ENCODE results near the gene QRICH1.

QRICH1 gene

DNA sequence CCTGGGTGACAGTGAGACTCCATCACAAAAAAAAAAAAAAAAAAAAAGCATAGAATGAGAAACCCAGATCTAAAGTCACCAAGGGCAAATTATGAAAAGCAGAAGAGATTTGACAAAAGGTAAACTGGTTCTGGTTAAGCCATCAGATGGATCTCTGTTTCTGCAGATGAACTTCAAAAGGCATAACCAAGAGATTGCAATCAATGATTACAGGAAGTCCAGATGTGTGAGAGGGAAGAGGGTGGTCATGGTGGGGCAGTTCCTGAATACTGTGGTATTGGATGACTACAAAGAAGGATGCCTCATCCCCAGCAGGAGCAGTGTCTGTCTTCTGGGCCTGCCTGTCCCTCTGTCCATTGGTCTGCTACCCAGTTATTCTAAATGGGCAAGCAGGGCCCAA lies 100.0 kb downstream of the QRICH1 start:
- no peak for DNase-seq

DNA sequence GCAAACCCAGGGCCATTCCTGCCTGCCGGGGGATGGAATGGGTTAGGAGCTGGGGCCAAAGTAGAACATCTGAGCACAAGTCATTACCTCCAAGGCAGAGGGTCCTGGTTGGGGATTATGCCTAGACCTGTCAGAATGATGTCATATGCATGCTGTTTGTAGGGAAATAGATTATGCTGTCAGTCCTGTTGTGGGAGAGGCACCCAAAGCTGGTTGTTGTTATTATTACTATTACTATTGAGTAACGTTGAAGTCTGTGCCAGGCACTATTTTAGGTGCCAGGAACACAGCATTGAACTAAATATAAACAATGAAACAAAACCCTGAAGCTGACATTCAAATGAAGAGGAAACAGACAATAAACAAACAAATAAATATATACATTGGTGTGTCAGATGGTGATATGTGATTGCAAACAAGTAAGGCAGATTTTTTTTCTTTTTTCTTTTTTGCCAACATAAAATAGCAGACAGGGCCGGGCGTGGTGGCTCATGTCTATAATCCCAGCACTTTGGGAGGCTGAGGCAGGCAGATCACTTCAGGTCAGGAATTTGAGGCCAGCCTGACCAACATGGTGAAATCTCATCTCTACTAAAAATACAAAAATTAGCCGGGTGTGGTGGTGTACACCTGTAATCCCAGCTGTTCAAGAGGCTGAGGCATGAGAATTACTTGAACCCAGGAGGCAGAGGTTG lies 101.9 kb downstream of the QRICH1 start:
- no peak for DNase-seq

DNA sequence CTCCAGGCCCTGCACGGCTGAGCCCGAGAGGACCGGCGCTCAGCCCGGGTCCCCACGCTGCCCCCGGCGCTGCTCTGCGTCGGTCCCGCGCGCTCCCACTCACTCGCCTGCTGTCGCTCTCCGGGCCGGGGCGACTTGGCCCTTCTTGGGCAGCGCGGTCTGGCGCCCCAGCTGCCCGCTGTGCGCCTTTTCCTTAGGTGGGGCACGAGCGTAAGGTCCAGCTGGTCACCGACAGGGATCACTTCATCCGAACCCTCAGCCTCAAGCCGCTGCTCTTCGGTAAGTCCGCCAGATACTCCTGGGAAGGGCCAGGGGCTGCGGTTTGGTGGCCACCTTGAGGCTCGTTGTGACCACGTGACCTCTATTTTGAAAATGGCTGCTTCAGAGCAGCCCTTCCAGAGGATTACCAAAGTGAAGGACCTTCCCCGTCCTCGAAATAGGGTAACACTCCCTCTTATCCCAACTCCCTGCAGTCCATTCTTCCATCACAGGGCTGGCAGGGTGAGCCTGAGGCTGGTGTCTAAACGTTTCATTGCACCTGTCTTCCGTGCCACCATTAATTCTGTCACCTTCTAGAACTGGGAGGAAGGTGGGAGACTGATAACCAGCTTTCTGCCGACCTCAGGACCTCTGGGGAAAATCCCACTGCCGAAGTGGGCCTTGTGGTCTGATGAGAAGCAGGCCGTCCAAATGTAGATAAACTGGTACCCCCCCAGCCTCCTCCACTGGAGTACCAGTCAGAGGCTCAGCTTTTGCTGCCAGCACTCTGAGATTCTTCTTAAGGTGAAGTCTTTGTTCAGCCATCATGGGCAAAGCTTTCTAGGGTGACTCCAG lies 103.0 kb downstream of the QRICH1 start:
- peak; percentile 41 for DNase-seq

DNA sequence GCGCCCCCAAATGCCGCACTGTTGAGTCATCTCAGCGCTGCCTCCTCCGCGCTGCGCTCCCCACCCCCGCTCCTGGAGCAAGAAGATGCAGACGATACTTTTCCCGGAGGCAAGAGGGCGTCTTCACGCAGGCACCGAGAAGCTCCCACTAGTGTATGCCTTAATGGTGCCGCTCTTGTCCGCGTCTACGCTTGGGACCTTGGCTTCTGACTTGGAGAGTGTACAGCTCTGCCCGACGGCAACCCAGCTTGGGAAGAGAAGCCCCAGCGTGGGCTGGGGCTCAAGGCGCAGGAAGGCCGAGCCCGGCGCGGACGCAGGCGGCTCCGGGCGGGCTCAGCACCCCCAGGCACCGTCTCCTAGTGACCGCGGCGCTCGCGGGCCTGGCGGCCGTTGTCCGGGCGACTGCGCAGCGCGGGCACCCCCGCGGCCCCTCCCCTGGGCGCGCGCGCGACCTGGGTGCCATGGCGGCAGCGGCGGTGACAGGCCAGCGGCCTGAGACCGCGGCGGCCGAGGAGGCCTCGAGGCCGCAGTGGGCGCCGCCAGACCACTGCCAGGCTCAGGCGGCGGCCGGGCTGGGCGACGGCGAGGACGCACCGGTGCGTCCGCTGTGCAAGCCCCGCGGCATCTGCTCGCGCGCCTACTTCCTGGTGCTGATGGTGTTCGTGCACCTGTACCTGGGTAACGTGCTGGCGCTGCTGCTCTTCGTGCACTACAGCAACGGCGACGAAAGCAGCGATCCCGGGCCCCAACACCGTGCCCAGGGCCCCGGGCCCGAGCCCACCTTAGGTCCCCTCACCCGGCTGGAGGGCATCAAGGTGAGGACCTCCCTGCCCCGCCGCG lies 103.9 kb downstream of the QRICH1 start, which contains the start of gene P4HTM:
P4HTM (plus strand) TSS at position 446 of the 840 bp plus-strand sequence; CDS start at position 462, 16 bp downstream.
- DNase-seq, result peak; percentile 83

DNA sequence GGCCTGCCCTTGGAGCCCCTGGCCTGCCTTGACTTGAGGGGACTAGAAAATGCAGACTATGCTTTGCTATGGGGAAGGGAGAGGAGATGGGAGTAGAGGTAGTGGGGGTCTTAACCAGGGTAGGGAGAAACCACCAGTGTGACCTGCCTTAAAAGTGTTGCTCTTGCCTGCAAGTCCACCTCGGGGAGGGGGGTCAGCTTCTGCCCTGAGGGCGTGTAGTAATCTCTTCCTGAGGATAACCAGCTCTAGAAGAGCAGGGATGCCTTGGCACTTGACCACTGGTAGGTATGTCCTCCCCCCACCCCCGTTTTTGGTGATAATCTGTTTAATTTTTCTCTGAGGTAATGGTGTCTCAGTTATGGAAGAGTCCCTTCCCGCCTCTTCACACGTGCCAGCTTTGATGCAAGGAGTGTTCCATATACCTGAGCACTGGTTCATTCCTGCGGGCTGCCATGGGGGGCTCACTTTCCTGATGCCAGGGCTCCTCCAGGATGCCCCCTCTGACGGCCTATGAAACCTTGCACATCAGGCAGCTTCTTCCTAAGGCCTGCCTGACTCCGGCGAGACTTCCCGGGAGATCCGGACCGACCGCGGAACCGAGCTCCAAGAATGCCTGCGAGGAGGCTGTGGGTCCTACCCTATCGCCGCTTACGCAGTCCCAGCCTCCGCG lies 104.6 kb downstream of the QRICH1 start:
- DNase-seq, result no peak

DNA sequence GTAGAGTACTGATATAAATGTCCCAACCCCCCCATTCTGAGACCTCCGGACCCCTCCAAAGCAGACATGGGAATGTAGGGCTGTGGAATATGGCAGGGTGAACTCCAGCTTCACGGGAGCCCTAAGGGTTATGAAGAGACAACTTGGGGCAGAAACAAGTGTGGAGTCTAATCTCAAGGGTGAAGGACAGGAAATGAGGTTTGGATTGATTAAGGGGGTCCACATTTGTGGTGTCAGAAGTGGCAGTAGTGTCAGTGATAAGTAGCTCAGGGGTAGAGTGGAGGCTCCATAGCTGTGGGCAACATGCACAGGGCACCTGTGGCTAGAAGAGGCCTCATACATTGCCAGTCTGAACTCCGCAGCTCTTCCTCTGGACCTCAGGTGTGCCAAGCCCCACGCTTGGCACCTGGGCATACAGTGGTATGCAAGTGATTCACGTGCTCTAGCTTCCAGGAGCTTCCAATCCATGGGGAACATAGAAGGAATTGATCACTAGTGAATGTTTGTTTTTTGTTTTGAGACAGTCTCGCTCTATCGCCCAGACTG lies 108.0 kb downstream of the QRICH1 start:
- no peak for DNase-seq

DNA sequence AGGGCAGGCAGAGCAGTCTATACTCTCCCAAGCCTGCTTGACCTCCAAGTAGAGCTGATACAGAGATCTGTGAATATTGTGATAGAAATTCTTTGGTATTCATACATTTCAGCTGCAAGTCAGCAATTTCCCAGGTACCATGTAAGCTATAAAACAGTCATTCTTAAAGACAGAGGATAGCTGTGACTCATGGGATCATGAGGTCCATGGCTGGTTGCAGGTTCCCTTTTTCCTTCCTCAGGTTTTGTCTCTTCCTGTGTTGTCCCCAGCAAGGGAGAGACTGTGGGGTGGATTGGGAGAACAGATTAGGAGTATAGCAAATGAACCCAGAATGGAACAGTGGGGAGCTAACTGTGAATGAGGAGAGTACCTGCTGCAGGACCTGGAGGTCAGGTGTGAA lies 109.2 kb downstream of the QRICH1 start:
- DNase-seq, result no peak

DNA sequence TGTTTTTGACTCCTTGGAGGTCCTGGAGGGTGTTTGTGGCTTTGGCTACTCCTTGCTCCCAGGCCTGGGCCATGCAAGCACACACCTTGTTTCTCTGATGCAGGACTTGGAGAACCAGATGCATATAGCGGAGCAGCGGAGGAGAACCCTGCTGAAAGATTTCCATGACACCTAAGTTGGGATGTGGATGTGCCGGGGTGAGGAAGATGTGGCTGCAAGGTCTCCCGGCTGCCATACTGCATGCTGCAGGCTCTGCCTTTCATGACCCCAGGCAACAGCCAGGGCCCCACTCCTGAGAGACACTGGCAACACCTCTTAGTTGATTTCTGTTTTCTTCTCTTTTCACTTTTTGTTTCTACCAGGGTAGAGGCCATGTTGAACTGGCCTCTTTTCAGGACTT lies 110.8 kb downstream of the QRICH1 start:
- DNase-seq, result no peak

DNA sequence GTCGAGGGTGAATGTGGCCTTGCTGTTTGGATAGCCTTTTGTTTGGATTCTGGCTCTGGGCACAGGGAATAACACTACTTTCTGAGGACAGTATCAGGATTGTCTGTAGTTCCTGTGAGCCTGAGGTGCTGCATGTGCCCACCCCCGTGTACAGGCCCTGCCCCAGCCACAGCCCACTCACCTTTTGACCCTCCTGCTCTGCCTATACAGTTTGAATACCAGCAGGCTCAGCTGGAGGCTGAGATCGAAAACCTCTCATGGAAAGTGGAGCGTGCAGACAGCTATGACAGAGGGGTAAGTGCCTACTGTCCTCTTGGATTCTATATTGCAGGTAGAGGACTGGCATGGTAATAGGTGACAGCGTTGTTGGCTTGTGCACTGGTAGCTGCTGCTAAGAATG lies 111.2 kb downstream of the QRICH1 start:
- DNase-seq, result no peak

DNA sequence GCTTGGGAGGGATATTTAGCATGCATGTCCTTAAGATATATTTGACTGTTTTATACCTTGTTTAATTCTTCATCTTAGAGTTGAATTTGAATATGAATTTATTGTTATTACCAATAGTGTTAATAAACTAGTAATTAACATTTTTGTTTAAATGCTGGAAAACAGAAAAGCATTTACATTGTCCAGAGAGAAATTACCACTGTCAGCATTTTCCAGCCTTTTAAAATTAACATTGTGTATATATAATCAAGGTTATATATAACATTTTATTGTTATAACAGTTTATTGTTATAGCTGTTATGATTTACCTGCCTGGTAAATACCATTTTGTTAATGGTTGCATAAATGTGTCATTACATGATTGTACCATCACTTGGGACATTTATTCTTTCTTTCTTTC lies 111.9 kb downstream of the QRICH1 start:
- no peak for DNase-seq

DNA sequence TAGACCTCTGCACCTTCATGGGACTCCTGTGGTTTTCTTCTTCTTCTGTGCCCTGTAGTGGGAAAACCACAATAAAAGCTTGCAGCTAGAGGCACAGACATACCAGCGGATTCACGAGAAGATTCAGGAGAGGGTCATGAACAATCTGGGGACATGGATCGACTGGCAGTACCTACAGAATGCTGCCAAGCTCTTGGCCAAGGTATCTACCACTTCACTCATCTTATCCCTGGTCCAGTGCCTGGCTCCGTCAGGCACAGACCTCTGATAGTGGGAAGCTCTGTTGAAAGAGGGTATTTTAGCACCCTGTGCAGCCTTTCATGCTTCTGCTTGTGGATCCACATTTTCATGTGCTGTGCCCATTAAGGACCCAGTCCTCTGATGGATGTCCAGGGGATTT lies 113.6 kb downstream of the QRICH1 start:
- no peak for DNase-seq
